Colon (tissue), 2 donors: ENCODE measurements around the gene OR2Y1.
A peak's percentile ranks its signal among the peaks of the same experiment; 100 is the strongest.
"Not testable (repeated sequence)": the region's sequence is repeated elsewhere in the genome, so short reads cannot be mapped to it uniquely, and the experiment has no call there.

Experiments
- FAIRE-seq: peaks from 2 replicates; lab custom pipeline; 2012; peaks lifted over from hg19 to GRCh38; lab: Jason Lieb, UNC
- donor health status: control.
- donor health status: control.

Gene OR2Y1

GRCh38 chr5:180739271-180739670, 587 bp downstream of the OR2Y1 start:
- FAIRE-seq: no peak

- FAIRE-seq: no peak
These were observed 3.3 kb downstream of the OR2Y1 start for GRCh38 chr5:180736536-180736935.

DNA sequence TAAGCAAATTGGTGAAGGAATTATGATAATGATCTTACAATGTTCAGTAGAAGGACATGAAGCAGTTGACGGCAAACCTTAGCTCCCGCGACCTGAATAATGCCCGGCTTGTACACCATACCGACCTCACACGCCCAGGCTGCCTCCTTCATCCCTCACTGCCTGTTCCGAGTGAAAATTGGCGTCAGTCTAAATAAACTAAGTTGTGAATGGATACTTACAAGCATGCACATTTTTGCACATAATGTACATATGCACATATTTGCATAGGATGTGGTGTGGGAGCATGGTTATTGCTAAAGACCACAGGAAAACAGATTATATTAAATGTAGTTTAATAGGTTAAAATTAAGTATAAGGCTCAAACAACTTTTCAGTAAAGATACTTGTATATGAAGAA, 14.9 kb downstream of the OR2Y1 start:
- FAIRE-seq: no peak

DNA sequence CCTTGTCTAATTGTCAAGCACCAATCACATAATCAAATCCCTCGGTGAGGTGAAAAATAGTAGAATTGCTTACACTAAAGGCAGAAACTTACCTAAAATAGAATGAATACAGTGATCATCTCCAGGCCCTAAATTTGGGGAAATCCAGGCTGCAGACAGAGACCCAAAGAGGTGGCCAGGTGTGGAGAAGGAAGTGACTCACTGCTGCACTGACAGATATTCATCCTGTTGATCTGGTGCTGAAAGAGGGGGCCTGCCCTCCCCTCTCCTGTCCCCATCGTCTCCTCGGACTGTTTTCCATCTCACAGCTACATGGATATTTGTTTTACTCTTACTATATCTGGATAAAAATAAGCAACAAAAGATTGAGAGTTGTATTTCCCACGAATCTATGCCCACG, 15.9 kb downstream of the OR2Y1 start:
- no peak for FAIRE-seq

- no peak for FAIRE-seq
These were observed 19.4 kb downstream of the OR2Y1 start for GRCh38 chr5:180720486-180720885.

DNA sequence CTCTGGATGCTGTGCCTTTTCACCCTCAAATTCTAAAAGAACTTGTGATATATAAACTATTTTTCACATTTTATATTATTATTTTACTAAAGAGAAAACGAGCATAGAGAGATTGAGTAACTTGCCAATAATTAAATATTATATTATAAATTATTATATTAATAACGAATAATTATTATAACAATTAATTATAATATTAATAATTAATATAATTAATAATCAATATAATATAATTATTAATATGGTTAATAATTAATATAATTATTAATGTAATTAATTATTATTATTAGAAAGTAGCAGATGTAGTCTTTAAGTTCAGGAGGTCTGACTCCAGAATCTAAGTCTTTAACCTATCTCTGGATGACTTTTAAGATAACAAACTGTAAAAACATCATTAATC, 20.1 kb downstream of the OR2Y1 start:
- FAIRE-seq: peak; percentile 97

- FAIRE-seq: no peak
These were observed 20.9 kb downstream of the OR2Y1 start for GRCh38 chr5:180718810-180719453.

DNA sequence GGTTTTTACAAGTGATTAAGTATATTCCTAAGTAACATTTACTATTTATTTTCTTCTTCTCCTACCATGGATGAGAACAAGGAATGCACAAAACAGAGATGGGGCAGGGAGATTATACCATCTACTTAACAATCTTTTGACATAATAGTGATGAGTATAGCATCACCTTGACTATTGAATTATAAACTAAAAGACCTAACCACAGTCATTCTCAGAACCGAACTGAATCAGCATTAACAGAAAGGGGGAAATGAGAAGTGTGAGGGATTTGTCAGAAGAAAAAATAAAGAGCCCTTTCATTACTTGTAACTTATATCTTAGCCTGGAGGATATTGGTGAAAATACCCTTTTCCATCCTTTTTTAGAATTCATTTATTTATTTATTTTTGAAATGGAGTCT, 21.9 kb downstream of the OR2Y1 start:
- no peak for FAIRE-seq

- FAIRE-seq: no peak
These were observed 35.5 kb downstream of the OR2Y1 start for GRCh38 chr5:180704362-180704761.

GRCh38 chr5:180703912-180704311, 35.9 kb downstream of the OR2Y1 start:
- no peak for FAIRE-seq

DNA sequence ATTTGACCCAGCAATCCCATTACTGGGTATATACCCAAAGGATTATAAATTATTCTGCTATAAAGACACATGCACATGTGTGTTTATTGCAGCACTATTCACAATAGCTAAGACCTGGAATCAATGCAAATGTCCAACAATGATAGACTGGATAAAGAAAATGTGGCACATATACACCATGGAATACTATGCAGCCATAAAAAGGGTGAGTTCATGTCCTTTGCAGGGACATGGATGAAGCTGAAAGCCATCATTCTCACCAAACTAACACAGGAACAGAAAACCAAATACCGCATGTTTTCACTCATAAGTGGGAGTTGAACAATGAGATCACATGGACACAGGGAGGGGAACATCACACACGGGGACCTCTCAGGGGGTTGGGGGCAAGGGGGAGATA, 36.5 kb downstream of the OR2Y1 start:
- not testable (repeated sequence) for FAIRE-seq

DNA sequence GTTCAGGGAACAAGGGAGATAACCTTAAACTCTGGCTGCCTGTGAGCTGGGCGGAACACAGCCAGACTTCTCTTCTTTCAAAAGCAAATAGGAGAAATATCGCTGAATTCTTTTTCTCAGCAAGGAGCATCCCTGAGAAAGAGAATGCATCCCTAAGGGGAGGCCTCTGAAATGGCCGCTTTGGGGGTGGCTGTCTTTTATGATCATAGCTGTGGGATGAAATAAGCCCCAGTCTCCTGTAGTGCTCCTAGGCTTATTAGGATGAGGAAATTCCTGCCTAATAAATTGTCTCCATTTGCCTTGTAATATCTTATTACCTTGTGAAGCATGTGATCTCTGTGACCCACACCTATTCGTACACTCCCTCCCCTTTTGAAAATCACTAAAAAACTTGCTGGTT, 39.4 kb downstream of the OR2Y1 start:
- FAIRE-seq: not testable (repeated sequence)

- no peak for FAIRE-seq
These were observed 40.8 kb downstream of the OR2Y1 start for GRCh38 chr5:180699042-180699441.

- FAIRE-seq: no peak
These were observed 43.7 kb downstream of the OR2Y1 start for GRCh38 chr5:180696116-180696515.

DNA sequence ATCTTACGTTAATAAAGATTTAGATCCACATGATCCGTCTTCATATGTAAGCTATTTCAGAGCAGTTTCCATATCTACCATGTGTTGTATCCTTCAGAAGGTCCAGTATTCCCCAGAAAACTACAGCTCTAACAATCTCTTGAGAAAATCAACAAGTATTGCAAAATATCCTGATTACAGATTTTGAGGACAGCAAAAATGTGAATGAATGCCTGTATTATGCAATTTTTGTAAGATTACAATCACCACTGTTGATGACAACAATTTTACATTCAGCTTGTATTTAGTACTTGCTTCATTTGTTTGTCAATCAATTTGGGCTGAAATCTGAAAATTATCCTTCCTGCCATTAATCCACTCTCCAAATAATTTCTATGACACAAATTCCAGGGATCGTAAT, 47.4 kb downstream of the OR2Y1 start:
- no peak for FAIRE-seq

DNA sequence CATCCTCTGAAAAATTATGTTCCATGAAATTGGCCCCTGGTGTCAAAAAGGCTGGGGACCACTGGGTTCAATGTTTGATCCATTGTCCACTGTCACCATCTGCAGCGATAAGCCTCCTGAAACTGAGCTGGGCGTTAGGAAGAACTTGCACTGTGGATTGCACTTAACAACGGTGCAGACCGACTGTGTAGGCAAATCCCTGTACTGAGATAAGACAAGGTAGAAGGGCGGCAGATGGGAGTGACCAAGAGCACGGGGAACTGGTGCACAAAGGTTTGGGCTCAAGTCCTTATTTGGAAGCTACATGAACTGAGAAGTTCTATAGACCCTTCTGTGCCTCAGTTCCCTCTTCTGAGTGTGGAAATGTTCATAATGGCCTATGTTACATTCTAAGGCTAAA, 48.8 kb downstream of the OR2Y1 start:
- no peak for FAIRE-seq

DNA sequence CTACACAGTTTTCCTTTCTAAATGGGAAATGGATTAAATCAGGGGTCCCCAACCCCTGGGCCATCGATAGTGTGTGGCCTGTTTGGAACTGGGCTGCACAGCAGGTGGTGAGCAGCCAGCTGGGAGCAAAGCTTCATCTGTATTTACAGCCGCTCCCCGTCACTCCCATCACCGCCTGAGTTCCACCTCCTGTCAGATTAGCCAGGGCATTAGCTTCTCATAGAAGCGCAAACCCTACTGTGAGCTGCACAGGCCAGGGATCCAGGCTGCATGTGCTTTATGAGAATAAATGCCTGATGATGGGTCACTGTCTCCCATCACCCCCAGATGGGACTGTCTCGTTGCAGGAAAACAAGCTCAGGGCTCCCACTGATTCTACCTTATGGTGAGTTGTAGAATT, 49.3 kb downstream of the OR2Y1 start:
- FAIRE-seq: no peak

DNA sequence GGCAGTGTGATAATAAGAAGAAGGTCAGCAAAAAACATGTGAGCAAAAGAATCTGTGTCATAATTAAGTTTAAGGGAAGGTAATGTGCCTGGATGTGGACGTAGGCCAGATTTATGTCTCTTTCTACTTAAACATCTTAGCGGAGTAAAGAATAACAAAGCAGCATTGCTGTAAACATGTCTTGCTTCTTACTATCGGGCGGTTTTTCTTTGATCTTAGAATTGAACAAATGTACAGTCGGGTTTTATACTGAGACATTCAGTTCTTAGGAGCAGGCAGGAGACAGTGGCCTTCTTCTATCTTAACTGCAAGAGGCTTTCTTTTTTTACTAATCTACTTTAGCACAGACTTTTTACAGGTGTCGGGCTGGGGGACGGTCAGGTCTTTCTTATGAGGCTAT, 50.1 kb downstream of the OR2Y1 start:
- no peak for FAIRE-seq
